ENCODE results near the gene IPO9.

DNA sequence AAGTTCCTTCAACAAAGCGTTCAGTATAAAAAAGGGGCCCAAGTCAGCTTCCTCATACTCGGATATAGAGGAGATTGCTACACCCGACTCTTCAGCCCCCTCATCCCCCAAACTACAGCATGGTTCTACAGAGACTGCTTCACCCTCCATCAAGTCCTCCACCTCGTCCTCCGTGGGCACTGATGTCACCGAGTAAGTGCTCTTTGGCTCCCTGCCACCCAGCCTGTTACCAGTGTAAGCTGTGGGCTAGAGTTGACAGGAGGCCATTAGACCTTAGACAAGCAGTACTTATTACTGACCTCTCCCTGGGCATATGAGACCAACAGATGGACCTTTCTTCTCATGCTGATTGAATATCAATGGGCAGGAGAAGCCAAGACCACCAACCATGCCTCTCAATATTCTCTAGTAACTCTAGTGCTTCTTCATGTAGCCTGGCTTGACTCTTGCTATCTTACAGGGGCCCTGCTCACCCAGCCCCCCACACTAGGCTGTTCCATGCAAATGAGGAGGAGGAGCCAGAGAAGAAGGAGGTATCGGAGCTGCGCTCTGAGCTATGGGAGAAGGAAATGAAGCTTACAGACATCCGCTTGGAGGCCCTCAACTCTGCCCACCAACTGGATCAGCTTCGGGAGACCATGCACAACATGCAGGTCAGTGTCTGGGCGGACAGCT, 20.9 kb upstream of the IPO9 start:
- TF ChIP-seq POLR2AphosphoS5 (IDR thresholded peaks at IDR 0.05) (no peak), POLR2A (IDR thresholded peaks at IDR 0.05) (no peak)

Measured in prostate gland (tissue), 1 donor.